A673 (cell line): Measurements from ENCODE around the gene SRD5A1. TPM values are rescaled to one million over a fixed set of nuclear protein-coding genes. Genes with fewer than 3 reads are reported as not detected.

Source experiments
- BruUV-seq: library from RNA; stranded (reverse); fragments of 400-500 nt; replicated peaks from 2 replicates; lab custom pipeline; 2021; lab: Mats Ljungman, UMichigan
- CTCF ChIA-PET: fragments of 300-600 bp; sonication (Branson Sonifier 250); formaldehyde crosslinking; loops from one replicate; lab custom pipeline; 2022; ENCODE audit warnings: antibody characterized with exemption; lab: Charles Lee
- POLR2A ChIA-PET: fragments of 300-600 bp; sonication (Branson Sonifier 250); formaldehyde crosslinking; loops from one replicate; lab custom pipeline; 2022; ENCODE audit warnings: antibody characterized with exemption; ENCODE audit not compliant: low non-redundant PET; lab: Charles Lee
- DNase-seq: peaks from one replicate; pipeline ENCODE4 v3.0.0-alpha.2; 2015; ENCODE audit warnings: low spot score
- H3K27ac ChIP-seq: fragments of 200-600 bp; sonication (generic); 2 replicates; pipeline ENCODE4 v1.5.1; 2016; ENCODE audit warnings: mixed run types, low read depth, mild to moderate bottlenecking, mixed read lengths, antibody characterized with exemption, low read length; ENCODE audit not compliant: poor library complexity, severe bottlenecking
- H3K27me3 ChIP-seq: fragments of 200-600 bp; sonication (generic); replicated peaks from 2 replicates; pipeline ENCODE4 v1.6.1; 2017; ENCODE audit warnings: mixed run types, low read depth, mild to moderate bottlenecking, mixed read lengths, antibody characterized with exemption, low read length; ENCODE audit not compliant: insufficient read depth, poor library complexity
- H3K36me3 ChIP-seq: fragments of 200-600 bp; sonication (generic); 2 replicates; pipeline ENCODE4 v1.6.1; 2016; ENCODE audit warnings: mixed run types, mild to moderate bottlenecking, mixed read lengths, antibody characterized with exemption, low read length; ENCODE audit not compliant: insufficient read depth, poor library complexity, severe bottlenecking
- H3K4me1 ChIP-seq: fragments of 200-600 bp; sonication (generic); 2 replicates; pipeline ENCODE4 v1.6.1; 2017; ENCODE audit warnings: mixed run types, mild to moderate bottlenecking, mixed read lengths, antibody characterized with exemption, low read length; ENCODE audit not compliant: insufficient read depth, poor library complexity, severe bottlenecking
- H3K4me3 ChIP-seq: fragments of 200-600 bp; sonication (generic); 2 replicates; pipeline ENCODE4 v1.5.1; 2016; ENCODE audit warnings: low read depth, mixed run types, mild to moderate bottlenecking, mixed read lengths, low read length; ENCODE audit not compliant: poor library complexity, severe bottlenecking
- H3K9me3 ChIP-seq: fragments of 200-600 bp; sonication (generic); 2 replicates; pipeline ENCODE4 v1.6.1; 2016; ENCODE audit warnings: mixed run types, low read depth, mild to moderate bottlenecking, mixed read lengths, antibody characterized with exemption, low read length; ENCODE audit not compliant: poor library complexity, severe bottlenecking
- CTCF ChIP-seq: fragments of 300-800, 200-600 bp; sonication (generic); conservative IDR thresholded peaks from 2 replicates; pipeline ENCODE4 v1.5.1; 2017; ENCODE audit warnings: low read depth, mild to moderate bottlenecking, antibody characterized with exemption, low read length, moderate library complexity, mixed read lengths
- EZH2 ChIP-seq: fragments of 200-600 bp; sonication (generic); IDR thresholded peaks from 2 replicates; pipeline ENCODE4 v1.6.1; 2017; ENCODE audit warnings: borderline replicate concordance, low read depth, mild to moderate bottlenecking, mixed read lengths, antibody characterized with exemption, low read length; ENCODE audit not compliant: poor library complexity, severe bottlenecking
- intact Hi-C: fragments of 100-400 bp; cut with micrococcal nuclease; formaldehyde crosslinking; loops from one replicate; pipeline ENCODE4 v1.10.0; 2022; ENCODE audit not compliant: unreplicated experiment
- total RNA-seq: library from RNA; stranded (reverse); gene quantifications from 2 replicates; pipeline ENCODE4 v1.2.3, GENCODE V29; 2021

SRD5A1 gene
- total RNA-seq, 1 experiment from 2014 or later: 32.0 TPM

GRCh38 chr5:6592601-6593000 is 40.6 kb upstream of the SRD5A1 start:
- H3K4me1 ChIP-seq: no peaks in the 10 kb centered on the region
- H3K27ac ChIP-seq: no peak overlapping the region
- no peak for TF ChIP-seq CTCF
- TF ChIP-seq EZH2: no peak
- DNase-seq: no peak
- no peak overlapping the region for H3K4me3 ChIP-seq
- POLR2A ChIA-PET: no interaction called here
- H3K27me3 ChIP-seq: no peaks in the 10 kb centered on the region
- CTCF ChIA-PET: no interaction called here
- H3K36me3 ChIP-seq: peaks cover under 1% of the 10 kb centered on the region
- intact Hi-C loops: no loop called here
- H3K9me3 ChIP-seq: no peaks in the 10 kb centered on the region
- BruUV-seq: no TSS peak

GRCh38 chr5:6593148-6594016 is 39.9 kb upstream of the SRD5A1 start:
- POLR2A ChIA-PET: no interaction called here
- H3K27ac ChIP-seq: no peak overlapping the region
- no peaks in the 10 kb centered on the region for H3K27me3 ChIP-seq
- CTCF ChIA-PET: interaction anchor here (0.6 kb wide), 1 partner anchor 7 kb away, joined by 9 read pairs; no protein-coding TSS in a partner anchor
- no peak overlapping the region for H3K4me3 ChIP-seq
- DNase-seq: no peak
- peaks cover 8% of the 10 kb centered on the region for H3K36me3 ChIP-seq
- no peaks in the 10 kb centered on the region for H3K9me3 ChIP-seq
- intact Hi-C loops: no loop called here
- no peaks in the 10 kb centered on the region for H3K4me1 ChIP-seq
- no TSS peak for BruUV-seq
- TF ChIP-seq EZH2 (no peak), CTCF (no peak)

GRCh38 chr5:6594066-6594465 is 39.2 kb upstream of the SRD5A1 start:
- no peaks in the 10 kb centered on the region for H3K27me3 ChIP-seq
- H3K4me1 ChIP-seq: no peaks in the 10 kb centered on the region
- TF ChIP-seq CTCF (no peak), EZH2 (no peak)
- no peak overlapping the region for H3K4me3 ChIP-seq
- intact Hi-C loops: no loop called here
- BruUV-seq: no TSS peak
- no peaks in the 10 kb centered on the region for H3K9me3 ChIP-seq
- DNase-seq: no peak
- POLR2A ChIA-PET: interaction anchor here (0.6 kb wide), 1 partner anchor 527 kb away, joined by 3 read pairs; no protein-coding TSS in a partner anchor
- no peak overlapping the region for H3K27ac ChIP-seq
- H3K36me3 ChIP-seq: peaks cover 8% of the 10 kb centered on the region
- CTCF ChIA-PET: interaction anchor here (0.6 kb wide), 1 partner anchor 8 kb away, joined by 9 read pairs; no protein-coding TSS in a partner anchor
